ENCODE results near the gene GLE1. TPM values are rescaled to one million over a fixed set of nuclear protein-coding genes. Genes with fewer than 3 reads are reported as not detected.
"Not testable (repeated sequence)": the region's sequence is repeated elsewhere in the genome, so short reads cannot be mapped to it uniquely, and the experiment has no call there.

The GLE1 gene
- total and polyA plus RNA-seq, 4 donors: 11.3 to 24.7 (median 21.1) TPM

DNA sequence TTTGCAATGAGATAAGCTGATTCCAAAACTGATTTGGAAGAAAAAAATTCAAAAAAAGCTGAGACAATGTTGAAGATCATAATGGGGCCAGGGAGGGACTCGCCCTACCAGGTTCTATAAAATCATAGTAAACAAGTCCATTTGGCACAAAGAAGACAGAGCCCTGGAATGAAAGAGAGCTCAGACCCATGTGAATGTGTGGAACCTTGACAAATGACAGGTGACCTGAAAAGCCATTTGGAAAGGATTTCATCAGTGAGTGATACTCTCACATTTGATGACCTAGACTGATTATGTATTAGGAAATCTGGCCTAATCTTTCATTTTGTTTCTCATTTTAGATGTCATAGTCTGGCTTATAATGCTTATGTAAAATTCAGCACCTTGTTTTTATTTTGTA, 74.7 kb downstream of the GLE1 start:
- no peak for DNase-seq
- TF ChIP-seq, protein P1, sequence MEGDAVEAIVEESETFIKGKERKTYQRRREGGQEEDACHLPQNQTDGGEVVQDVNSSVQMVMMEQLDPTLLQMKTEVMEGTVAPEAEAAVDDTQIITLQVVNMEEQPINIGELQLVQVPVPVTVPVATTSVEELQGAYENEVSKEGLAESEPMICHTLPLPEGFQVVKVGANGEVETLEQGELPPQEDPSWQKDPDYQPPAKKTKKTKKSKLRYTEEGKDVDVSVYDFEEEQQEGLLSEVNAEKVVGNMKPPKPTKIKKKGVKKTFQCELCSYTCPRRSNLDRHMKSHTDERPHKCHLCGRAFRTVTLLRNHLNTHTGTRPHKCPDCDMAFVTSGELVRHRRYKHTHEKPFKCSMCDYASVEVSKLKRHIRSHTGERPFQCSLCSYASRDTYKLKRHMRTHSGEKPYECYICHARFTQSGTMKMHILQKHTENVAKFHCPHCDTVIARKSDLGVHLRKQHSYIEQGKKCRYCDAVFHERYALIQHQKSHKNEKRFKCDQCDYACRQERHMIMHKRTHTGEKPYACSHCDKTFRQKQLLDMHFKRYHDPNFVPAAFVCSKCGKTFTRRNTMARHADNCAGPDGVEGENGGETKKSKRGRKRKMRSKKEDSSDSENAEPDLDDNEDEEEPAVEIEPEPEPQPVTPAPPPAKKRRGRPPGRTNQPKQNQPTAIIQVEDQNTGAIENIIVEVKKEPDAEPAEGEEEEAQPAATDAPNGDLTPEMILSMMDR (IDR thresholded peaks at IDR 0.05; ENCODE audit: control extremely low read depth, extremely low read depth): no peak
- no peak overlapping the region for H3K4me3 ChIP-seq
- no peak overlapping the region for H3K9ac ChIP-seq (ENCODE audit: insufficient read depth in 1 of 2, low read length in 2 of 2)
- peaks cover 0 to 2% (median 0%) of the 10 kb centered on the region in 5 donors for H3K4me1 ChIP-seq (ENCODE audit: control insufficient read depth in 5 of 5, insufficient read depth in 5 of 5, low read length in 5 of 5)
- H3K9me3 ChIP-seq (ENCODE audit: control insufficient read depth in 4 of 4, insufficient read depth in 3 of 4, low read length in 3 of 4): no peaks in the 10 kb centered on the region
- 97 to 98% methylated on average over 1 of the region's 1 CpG for WGBS, 2 donors
- ATAC-seq (ENCODE audit: insufficient read depth, low FRiP score): no peak
- no peak overlapping the region for H3K27ac ChIP-seq (ENCODE audit: low read depth in 1 of 2, low read length in 1 of 2)
- peaks cover 63 to 91% (median 74%) of the 10 kb centered on the region in 4 donors for H3K36me3 ChIP-seq (ENCODE audit: control insufficient read depth in 4 of 4, insufficient read depth in 4 of 4, low read length in 4 of 4)
- no peaks in the 10 kb centered on the region for H3K27me3 ChIP-seq (ENCODE audit: control insufficient read depth in 3 of 3, insufficient read depth in 3 of 3, low read length in 2 of 3)

DNA sequence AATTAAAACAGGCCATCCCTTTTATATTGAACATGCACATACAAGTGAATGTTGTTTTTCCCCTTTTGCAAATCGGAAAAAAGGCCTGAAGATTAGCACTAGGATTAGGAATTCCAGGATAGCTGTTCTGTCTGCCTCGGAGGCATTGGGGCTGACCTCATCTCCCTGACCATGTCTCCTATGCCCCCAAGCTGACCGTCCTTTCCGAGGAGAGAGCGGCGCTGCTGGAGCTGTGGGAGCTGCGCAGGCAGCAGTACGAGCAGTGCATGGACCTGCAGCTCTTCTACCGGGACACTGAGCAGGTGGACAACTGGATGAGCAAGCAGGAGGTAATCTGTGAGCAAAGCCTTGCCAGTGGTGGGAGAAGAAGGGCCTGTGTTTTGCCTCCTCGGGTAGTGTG, 76.2 kb downstream of the GLE1 start:
- WGBS, 2 donors: 92 to 98% methylated on average over 10 of the region's 10 CpGs

DNA sequence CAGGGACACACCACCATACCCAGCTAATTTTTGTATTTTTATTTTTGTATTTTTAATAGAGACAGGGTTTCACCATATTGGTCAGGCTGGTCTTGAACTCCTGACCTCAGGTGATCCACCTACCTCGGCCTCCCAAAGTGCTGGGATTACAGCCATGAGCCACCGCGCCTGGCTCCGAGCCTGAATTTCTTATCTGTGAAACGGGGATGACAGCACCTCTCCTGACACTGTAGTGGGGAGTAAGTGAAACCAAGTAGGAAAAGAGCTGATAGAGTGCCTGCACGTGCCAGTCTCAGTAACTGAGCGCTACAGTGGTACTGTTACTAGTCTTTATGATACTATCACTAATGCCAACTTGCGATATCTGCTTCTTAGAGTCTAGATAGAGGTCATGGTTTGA, 80.6 kb downstream of the GLE1 start:
- H3K9ac ChIP-seq (ENCODE audit: insufficient read depth in 1 of 2, low read length in 2 of 2); ATAC-seq (ENCODE audit: insufficient read depth, low FRiP score); H3K4me1 ChIP-seq (ENCODE audit: control insufficient read depth in 5 of 5, insufficient read depth in 5 of 5, low read length in 5 of 5); DNase-seq; H3K4me3 ChIP-seq; H3K9me3 ChIP-seq (ENCODE audit: control insufficient read depth in 4 of 4, insufficient read depth in 3 of 4, low read length in 3 of 4); H3K27me3 ChIP-seq (ENCODE audit: control insufficient read depth in 3 of 3, insufficient read depth in 3 of 3, low read length in 2 of 3); H3K27ac ChIP-seq (ENCODE audit: low read depth in 1 of 2, low read length in 1 of 2): not testable (repeated sequence)
- peaks cover 51 to 83% (median 64%) of the 10 kb centered on the region in 4 donors for H3K36me3 ChIP-seq (ENCODE audit: control insufficient read depth in 4 of 4, insufficient read depth in 4 of 4, low read length in 4 of 4)
- 85 to 93% methylated on average over 8 of the region's 8 CpGs for WGBS, 2 donors

More for the DNA sequence above, 76.2 kb downstream of the GLE1 start:
- Histone ChIP-seq H3K36me3 (ENCODE audit: control insufficient read depth in 4 of 4, insufficient read depth in 4 of 4, low read length in 4 of 4) (peaks cover 60 to 88% (median 72%) of the 10 kb centered on the region in 4 donors), H3K9ac (ENCODE audit: insufficient read depth in 1 of 2, low read length in 2 of 2) (no peak overlapping the region), H3K9me3 (ENCODE audit: control insufficient read depth in 4 of 4, insufficient read depth in 3 of 4, low read length in 3 of 4) (no peaks in the 10 kb centered on the region), H3K4me3 (no peak overlapping the region), H3K4me1 (ENCODE audit: control insufficient read depth in 5 of 5, insufficient read depth in 5 of 5, low read length in 5 of 5) (no peaks in the 10 kb centered on the region), H3K27me3 (ENCODE audit: control insufficient read depth in 3 of 3, insufficient read depth in 3 of 3, low read length in 2 of 3) (no peaks in the 10 kb centered on the region), H3K27ac (ENCODE audit: low read depth in 1 of 2, low read length in 1 of 2) (no peak overlapping the region)
- ATAC-seq (ENCODE audit: insufficient read depth, low FRiP score) (no peak), DNase-seq (no peak)
- TF ChIP-seq, protein P1 (IDR thresholded peaks at IDR 0.05; ENCODE audit: control extremely low read depth, extremely low read depth): no peak

DNA sequence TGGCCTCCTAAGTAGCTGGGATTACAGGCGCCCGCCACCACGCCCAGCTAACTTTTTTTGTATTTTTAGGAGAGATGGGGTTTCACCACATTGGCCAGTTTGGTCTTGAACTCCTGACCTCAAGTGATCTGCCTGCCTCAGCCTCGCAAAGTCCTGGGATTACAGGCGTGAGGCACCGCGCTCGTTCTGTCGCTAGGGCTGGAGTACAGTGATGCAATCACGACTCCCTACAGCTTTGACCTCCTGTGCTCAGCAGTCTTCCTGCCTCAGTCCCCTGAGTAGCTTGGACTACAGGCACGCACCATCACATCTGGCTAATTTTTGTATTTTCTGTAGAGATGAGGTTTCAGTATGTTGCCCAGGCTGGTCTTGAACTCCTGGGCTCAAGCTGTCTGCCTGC, 82.4 kb downstream of the GLE1 start:
- not testable (repeated sequence) for ATAC-seq (ENCODE audit: insufficient read depth, low FRiP score); H3K27ac ChIP-seq (ENCODE audit: low read depth in 1 of 2, low read length in 1 of 2); H3K27me3 ChIP-seq (ENCODE audit: control insufficient read depth in 3 of 3, insufficient read depth in 3 of 3, low read length in 2 of 3); H3K4me1 ChIP-seq (ENCODE audit: control insufficient read depth in 5 of 5, insufficient read depth in 5 of 5, low read length in 5 of 5); H3K9me3 ChIP-seq (ENCODE audit: control insufficient read depth in 4 of 4, insufficient read depth in 3 of 4, low read length in 3 of 4); H3K9ac ChIP-seq (ENCODE audit: insufficient read depth in 1 of 2, low read length in 2 of 2); H3K4me3 ChIP-seq; DNase-seq
- H3K36me3 ChIP-seq (ENCODE audit: control insufficient read depth in 4 of 4, insufficient read depth in 4 of 4, low read length in 4 of 4): peaks cover 47 to 75% (median 63%) of the 10 kb centered on the region in 4 donors
- WGBS, 2 donors: 87 to 88% methylated on average over 11 of the region's 11 CpGs

All from lung (tissue), 12 donors.